Naive B cell (primary cell): ENCODE results near the gene ABCC8. TPM values are rescaled to one million over a fixed set of nuclear protein-coding genes. Genes with fewer than 3 reads are reported as not detected.

Source experiments
- ATAC-seq, 2 donors: fragments of 150-1000 bp; cut with Tn5 transposase; 2 replicates each; pipeline ENCODE4 v1.10.0; 2021; ENCODE audit warnings: low read depth in 2 of 2, mild to moderate bottlenecking in 2 of 2, moderate library complexity in 2 of 2
- DNase-seq: peaks from one replicate; pipeline ENCODE4 v3.0.0; 2022
- H3K27ac Mint-ChIP-seq, 6 donors: one replicate each; pipeline ENCODE4 v1.8.0; 2020 to 2022; ENCODE audit warnings: mild to moderate bottlenecking in 6 of 6, mixed read lengths in 6 of 6, moderate library complexity in 5 of 6, inconsistent platforms in 2 of 6
- H3K27me3 Mint-ChIP-seq, 3 donors: one replicate each; pipeline ENCODE4 v1.8.0; 2021 to 2022; ENCODE audit warnings: mixed read lengths in 3 of 3, mild to moderate bottlenecking in 1 of 3
- H3K36me3 Mint-ChIP-seq, 2 donors: one replicate each; pipeline ENCODE4 v1.8.0; 2020 to 2022; ENCODE audit warnings: mixed read lengths in 2 of 2, inconsistent platforms in 1 of 2, mild to moderate bottlenecking in 1 of 2
- H3K4me1 Mint-ChIP-seq, 3 donors: one replicate each; pipeline ENCODE4 v1.8.0; 2020 to 2022; ENCODE audit warnings: mixed read lengths in 3 of 3, inconsistent platforms in 1 of 3, mild to moderate bottlenecking in 1 of 3, moderate library complexity in 1 of 3
- H3K4me3 Mint-ChIP-seq, 8 donors: one replicate each; pipeline ENCODE4 v1.8.0; 2020 to 2022; ENCODE audit warnings: mild to moderate bottlenecking in 8 of 8, mixed read lengths in 8 of 8, moderate library complexity in 8 of 8, inconsistent platforms in 2 of 8
- H3K9me3 Mint-ChIP-seq, 7 donors: one replicate each; pipeline ENCODE4 v1.8.0; 2020 to 2022; ENCODE audit warnings: mixed read lengths in 7 of 7, mild to moderate bottlenecking in 5 of 7, inconsistent platforms in 2 of 7, moderate library complexity in 1 of 7
- polyA plus RNA-seq, 6 donors: library from polyadenylated mRNA; unstranded; fragments of 300-500 nt; fragmentation: Illumina TruSeq; gene quantifications; one replicate each; pipeline ENCODE4 v1.2.3, GENCODE V29; 2021; ENCODE audit warnings: low read depth in 6 of 6

Gene ABCC8
- polyA plus RNA-seq, 6 donors from 2014 or later = not detected

DNA sequence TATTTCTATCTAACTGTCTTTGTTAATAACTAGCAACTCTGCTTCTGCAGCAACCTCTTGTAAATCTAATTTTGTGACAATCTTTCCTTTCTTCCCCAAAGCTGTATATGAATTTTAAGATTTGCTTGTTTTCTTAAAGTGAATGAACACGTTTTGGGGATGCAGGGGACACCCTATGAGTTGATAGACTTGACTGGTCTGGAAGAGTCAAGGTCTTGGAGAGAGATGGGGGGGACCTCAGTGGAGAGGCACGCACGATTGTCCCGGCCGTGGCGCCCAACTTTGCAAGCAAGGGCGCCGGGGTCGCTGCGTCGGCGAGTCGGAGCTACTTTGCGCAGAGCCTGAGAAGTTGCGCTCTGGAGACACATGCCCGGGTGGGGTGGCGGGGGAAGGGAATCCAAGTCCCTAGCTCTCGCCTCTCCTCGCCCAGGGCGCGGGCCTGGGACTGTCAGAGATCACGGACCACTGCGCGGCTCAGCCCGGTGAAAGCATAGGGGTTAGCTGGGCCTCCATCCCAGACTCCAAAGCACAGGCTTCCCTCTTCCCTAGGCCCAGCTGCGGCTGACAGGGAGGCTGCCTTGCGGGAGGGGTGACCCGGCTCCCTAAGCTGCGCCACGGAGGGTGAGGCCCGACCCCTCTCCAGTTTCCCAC, 854 bp downstream of the ABCC8 start:
- Mint-ChIP-seq H3K4me1 (peaks cover 0 to 4% (median 2%) of the 10 kb centered on the region in 3 donors), H3K27ac (no peak overlapping the region), H3K9me3 (peaks cover 0 to 2% (median 0%) of the 10 kb centered on the region in 7 donors), H3K36me3 (no peaks in the 10 kb centered on the region), H3K4me3 (peak overlapping the region in 4 of 8 donors; percentile 17 to 54 (median 37)), H3K27me3 (peaks cover 48 to 89% (median 73%) of the 10 kb centered on the region in 3 donors)
- DNase-seq = no peak
- no peak for ATAC-seq

DNA sequence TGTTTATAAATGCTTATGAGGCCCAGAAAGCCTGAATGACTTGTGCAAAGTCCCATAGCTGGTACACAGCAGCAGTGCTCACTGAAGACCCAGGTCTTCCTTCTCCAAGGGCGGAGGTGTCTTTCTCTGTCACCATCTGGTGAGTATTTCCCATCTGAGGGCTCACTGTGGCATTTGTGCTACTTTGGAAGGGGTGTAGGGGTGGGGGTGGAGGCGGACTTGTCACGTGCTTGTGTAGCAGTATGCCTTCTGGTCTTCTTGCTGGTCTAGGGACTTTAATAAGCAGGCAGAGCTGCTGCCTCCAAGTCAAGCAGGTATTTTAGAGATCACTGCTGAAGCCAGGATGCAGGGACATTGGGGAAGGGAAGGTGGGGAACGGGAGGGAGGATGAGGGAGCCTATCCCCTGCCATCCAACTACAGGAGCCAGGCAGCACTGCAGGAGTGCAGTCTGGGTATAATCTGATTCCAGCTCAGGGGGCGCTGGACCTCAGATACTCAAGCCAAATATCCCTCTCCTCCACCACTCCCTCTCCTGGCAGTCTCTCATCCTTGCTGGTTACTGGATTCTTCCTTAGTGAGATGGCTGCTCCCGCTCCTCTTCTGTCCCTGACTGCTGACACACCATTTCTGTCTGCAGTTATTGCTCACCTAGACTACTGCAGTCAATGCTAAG, 3.4 kb downstream of the ABCC8 start:
- H3K27ac Mint-ChIP-seq = no peak overlapping the region
- no peak for DNase-seq
- H3K27me3 Mint-ChIP-seq = peaks cover 32 to 67% (median 60%) of the 10 kb centered on the region in 3 donors

DNA sequence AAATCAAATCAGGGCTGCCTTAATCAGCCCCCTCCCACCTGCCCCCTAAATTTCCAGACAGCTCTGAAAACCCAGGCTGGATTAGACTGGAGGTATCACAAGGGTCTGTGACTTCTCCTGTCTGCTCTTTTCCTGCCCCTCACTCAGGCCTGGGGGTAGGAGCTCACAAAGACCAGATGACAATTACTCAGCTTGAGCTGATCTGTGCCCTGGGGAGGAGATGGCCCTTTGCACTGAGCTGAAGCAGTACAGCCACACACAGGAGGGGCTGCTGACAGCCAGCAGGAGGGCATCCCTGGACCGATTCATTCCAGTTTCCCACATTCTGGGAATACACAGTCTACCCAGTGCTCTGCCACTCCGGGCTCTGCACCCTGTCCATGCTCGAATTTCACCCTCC, 4.2 kb downstream of the ABCC8 start:
- Mint-ChIP-seq H3K27ac (no peak overlapping the region), H3K36me3 (no peaks in the 10 kb centered on the region), H3K27me3 (peaks cover 25 to 60% (median 56%) of the 10 kb centered on the region in 3 donors), H3K4me3 (no peak overlapping the region), H3K4me1 (peaks cover 0 to 4% (median 2%) of the 10 kb centered on the region in 3 donors), H3K9me3 (peaks cover 0 to 5% (median 0%) of the 10 kb centered on the region in 7 donors)
- DNase-seq (no peak), ATAC-seq (no peak)

More for the DNA sequence above, 3.4 kb downstream of the ABCC8 start:
- Mint-ChIP-seq H3K4me1 (peaks cover 0 to 4% (median 2%) of the 10 kb centered on the region in 3 donors), H3K36me3 (no peaks in the 10 kb centered on the region), H3K4me3 (no peak overlapping the region), H3K9me3 (peaks cover 0 to 5% (median 0%) of the 10 kb centered on the region in 7 donors)
- ATAC-seq = no peak

DNA sequence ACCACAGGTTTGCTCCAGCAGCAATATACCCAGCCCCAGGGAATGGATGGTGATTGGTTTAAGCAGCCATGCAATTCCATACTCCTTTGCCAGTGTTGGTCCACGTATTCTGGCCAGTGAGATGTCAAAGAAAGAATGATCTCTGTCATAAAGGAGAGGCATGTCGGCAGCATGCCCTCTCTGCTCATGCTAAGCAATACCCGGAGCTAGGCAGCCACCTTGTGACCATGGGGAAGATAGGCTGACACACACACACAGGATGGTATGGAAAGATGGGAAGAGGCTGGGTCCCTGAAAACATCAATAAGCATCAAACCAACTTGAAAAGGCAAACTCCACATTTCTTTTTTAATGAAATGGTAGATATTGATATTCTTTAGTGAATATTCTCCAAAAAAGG, 5.1 kb downstream of the ABCC8 start:
- peaks cover 23 to 52% (median 50%) of the 10 kb centered on the region in 3 donors for H3K27me3 Mint-ChIP-seq
- no peak for ATAC-seq

DNA sequence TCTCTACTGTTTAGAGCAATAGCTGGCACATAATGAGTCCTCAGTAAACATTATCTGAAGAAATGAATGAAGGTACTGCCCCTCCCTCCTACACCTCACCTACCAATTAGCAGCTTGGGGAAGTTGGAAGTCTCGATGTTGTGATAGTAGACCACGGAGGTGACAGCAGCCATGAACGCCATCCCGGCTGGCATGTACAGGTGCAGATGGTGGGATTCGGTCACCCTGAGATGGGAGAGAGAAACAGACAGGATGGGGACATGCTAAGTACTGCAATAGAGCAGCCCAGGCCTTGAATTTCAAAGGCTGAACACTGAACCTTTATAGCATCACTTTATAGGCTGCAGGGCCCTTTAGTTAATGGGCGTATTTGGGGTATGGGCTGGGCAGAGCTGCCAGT, 6.6 kb downstream of the ABCC8 start:
- peaks cover 0 to 5% (median 0%) of the 10 kb centered on the region in 7 donors for H3K9me3 Mint-ChIP-seq
- no peaks in the 10 kb centered on the region for H3K36me3 Mint-ChIP-seq
- H3K27me3 Mint-ChIP-seq = peaks cover 23 to 37% (median 35%) of the 10 kb centered on the region in 3 donors
- H3K4me1 Mint-ChIP-seq = no peaks in the 10 kb centered on the region
- ATAC-seq = no peak
- H3K27ac Mint-ChIP-seq = no peak overlapping the region
- H3K4me3 Mint-ChIP-seq = no peak overlapping the region
- DNase-seq = no peak

More for the DNA sequence above, 5.1 kb downstream of the ABCC8 start:
- Mint-ChIP-seq H3K27ac (no peak overlapping the region), H3K4me1 (peaks cover 0 to 4% (median 2%) of the 10 kb centered on the region in 3 donors), H3K9me3 (peaks cover 0 to 5% (median 0%) of the 10 kb centered on the region in 7 donors), H3K4me3 (no peak overlapping the region), H3K36me3 (no peaks in the 10 kb centered on the region)
- no peak for DNase-seq

DNA sequence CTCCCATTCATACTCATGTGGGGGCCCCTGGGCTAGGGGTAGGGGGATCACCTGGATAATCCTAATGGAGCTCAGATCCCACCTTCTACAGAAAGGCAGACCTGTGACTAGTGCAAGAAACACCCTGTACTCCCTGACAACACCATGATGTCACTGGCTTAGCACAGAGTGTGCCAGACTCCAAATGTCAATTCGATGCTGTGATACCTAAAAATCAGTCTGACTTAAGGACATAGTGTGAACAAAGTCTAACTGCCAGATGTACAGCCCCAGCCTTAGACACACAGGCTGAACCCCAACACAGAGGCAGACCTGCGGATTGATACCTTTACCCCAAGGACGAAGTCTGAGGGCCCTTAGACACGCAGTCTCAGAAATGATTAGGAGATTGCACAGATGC, 8.5 kb downstream of the ABCC8 start:
- no peak for DNase-seq
- no peaks in the 10 kb centered on the region for H3K4me1 Mint-ChIP-seq
- H3K4me3 Mint-ChIP-seq = no peak overlapping the region
- no peaks in the 10 kb centered on the region for H3K36me3 Mint-ChIP-seq
- ATAC-seq = no peak
- peaks cover 0 to 5% (median 0%) of the 10 kb centered on the region in 7 donors for H3K9me3 Mint-ChIP-seq
- no peak overlapping the region for H3K27ac Mint-ChIP-seq
- H3K27me3 Mint-ChIP-seq = peaks cover 7 to 19% (median 17%) of the 10 kb centered on the region in 3 donors

DNA sequence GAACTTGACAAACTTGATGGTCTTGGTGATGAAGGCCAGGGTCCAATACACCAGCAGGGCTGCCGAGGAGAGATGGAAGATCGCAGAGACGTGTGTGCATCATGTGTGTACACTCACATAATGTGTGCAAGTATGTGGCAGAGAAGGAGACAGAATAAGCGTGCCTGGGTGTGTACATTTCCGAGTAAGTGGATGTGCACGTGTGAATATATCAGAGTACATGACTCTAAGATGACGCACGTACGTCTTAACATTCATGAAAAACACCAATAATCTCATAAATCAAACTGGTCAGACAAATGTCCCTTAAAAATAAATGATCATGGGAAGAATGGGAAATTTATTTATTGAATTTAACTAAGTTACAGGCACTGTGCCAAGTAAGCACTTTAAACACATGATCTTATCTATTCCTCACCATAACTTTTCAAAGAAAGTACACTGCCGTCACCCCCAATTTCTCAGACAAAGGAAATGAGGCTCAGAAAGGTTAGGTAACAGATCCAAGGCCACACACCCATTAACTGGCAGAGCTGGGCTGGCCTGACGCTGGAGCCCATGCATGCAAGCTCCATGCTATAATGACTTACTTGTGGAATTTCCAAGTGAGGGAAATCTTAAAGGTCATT, 13.0 kb downstream of the ABCC8 start:
- peaks cover 0 to 2% (median 0%) of the 10 kb centered on the region in 7 donors for H3K9me3 Mint-ChIP-seq
- H3K27ac Mint-ChIP-seq = no peak overlapping the region
- no peaks in the 10 kb centered on the region for H3K4me1 Mint-ChIP-seq
- no peaks in the 10 kb centered on the region for H3K36me3 Mint-ChIP-seq
- ATAC-seq = no peak
- H3K27me3 Mint-ChIP-seq = peaks cover 0 to 11% (median 7%) of the 10 kb centered on the region in 3 donors
- no peak for DNase-seq
- no peak overlapping the region for H3K4me3 Mint-ChIP-seq

DNA sequence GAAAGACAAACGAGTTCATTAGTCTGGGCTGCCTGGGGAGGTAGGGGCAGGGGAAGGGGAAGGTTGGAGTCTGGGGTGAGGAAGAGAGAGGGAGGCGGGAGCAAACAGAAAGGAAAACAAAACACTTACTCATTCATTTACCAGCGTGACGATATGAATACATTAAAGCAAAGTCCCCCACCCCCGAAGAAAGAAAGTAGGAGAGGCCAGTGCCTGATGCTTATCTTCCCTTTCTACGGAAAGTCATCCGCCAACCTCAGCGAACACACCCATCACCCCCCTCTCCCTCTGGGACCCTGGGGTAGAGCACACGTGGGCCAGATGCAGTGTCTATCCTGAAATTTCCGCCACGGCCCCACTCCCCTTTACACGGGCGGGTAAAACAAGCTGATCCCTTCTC, 13.7 kb downstream of the ABCC8 start:
- H3K27me3 Mint-ChIP-seq = peaks cover 0 to 11% (median 7%) of the 10 kb centered on the region in 3 donors
- peaks cover 0 to 2% (median 0%) of the 10 kb centered on the region in 7 donors for H3K9me3 Mint-ChIP-seq

DNA sequence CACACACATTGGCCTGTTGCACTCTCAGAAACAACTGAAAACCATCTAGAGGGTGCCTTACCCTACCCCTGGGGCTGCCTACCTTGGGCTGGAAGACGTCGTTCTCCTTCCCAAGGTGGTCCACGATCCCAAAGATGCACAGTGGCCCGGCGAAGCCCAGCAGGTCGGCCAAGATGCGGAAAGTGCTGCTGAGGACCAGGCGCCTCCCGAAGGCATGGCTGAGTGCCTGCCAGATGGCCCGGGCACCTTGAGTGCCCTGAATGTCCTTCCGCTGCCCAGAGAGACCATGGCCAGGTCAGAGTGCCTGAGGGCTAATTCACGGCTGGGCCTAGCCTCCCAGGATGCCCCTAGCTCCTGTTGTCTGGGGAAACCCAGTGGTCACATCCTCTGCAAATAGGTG, 16.2 kb downstream of the ABCC8 start:
- ATAC-seq (no peak), DNase-seq (no peak)
- Mint-ChIP-seq H3K27me3 (peaks cover 11 to 15% (median 14%) of the 10 kb centered on the region in 3 donors), H3K27ac (no peak overlapping the region), H3K36me3 (no peaks in the 10 kb centered on the region), H3K4me3 (no peak overlapping the region), H3K4me1 (no peaks in the 10 kb centered on the region), H3K9me3 (peaks cover 0 to 2% (median 0%) of the 10 kb centered on the region in 7 donors)

More for the DNA sequence above, 13.7 kb downstream of the ABCC8 start:
- Mint-ChIP-seq H3K4me3 (no peak overlapping the region), H3K4me1 (no peaks in the 10 kb centered on the region), H3K27ac (peak overlapping the region in 1 of 6 donors; percentile 17), H3K36me3 (no peaks in the 10 kb centered on the region)
- no peak for DNase-seq
- no peak for ATAC-seq

DNA sequence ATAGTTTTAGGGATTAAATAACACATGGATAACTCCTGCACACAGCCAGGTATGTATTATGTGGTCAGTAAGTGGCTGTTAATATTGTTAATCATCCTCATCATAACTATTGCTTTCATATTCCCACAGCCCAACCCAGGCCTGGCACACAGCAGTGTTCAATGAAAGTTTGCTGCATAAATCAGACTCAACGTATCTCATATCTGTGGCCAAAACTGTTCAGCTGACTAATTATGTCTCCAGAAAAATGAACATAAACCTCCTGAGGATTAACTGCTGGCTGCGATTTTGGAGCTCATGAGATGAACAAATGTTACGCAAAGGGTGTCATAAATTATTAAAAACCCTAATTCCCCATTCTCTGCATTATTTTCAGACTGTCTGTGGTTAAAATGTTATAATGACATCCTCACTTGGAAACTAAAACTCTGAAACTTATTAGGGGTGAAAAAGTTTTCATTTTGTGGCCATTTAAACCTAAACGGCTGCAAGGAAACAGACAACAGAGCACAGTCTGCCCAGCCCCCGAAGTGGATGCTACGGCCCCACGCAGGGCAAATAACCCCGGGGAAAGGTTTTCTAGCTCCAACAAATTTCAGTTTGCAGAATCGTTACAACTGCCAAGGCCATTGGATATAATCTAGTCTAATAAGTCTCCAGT, 17.3 kb downstream of the ABCC8 start:
- no peak overlapping the region for H3K27ac Mint-ChIP-seq
- no peak overlapping the region for H3K4me3 Mint-ChIP-seq
- DNase-seq (no peak), ATAC-seq (no peak)
- H3K9me3 Mint-ChIP-seq = peaks cover 0 to 2% (median 0%) of the 10 kb centered on the region in 7 donors
- H3K27me3 Mint-ChIP-seq = peaks cover 8 to 17% (median 14%) of the 10 kb centered on the region in 3 donors
- H3K36me3 Mint-ChIP-seq = no peaks in the 10 kb centered on the region
- no peaks in the 10 kb centered on the region for H3K4me1 Mint-ChIP-seq

DNA sequence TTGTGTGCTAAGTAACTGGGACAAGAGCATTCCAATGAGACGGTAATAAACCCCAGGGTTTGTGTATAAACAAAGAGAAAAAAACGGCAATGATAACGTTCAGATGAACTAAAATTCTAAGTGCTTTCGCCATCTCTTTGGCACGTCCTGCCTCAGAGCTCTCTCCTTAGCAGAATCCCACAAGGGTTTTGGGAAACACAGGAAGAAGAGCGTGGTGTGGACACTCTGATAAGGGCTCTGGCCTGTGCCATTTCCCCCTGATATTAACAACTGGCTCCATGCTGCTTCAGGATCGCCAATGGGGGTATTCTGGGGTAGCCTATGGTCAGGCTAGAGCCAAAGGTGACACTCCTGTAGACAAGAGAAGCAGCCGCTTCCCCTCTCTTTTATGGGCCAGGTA, 18.4 kb downstream of the ABCC8 start:
- H3K4me1 Mint-ChIP-seq = no peaks in the 10 kb centered on the region
- ATAC-seq = no peak
- peaks cover 0 to 2% (median 0%) of the 10 kb centered on the region in 7 donors for H3K9me3 Mint-ChIP-seq
- H3K36me3 Mint-ChIP-seq = no peaks in the 10 kb centered on the region
- H3K4me3 Mint-ChIP-seq = no peak overlapping the region
- no peak for DNase-seq
- H3K27ac Mint-ChIP-seq = no peak overlapping the region
- peaks cover 8 to 21% (median 14%) of the 10 kb centered on the region in 3 donors for H3K27me3 Mint-ChIP-seq

DNA sequence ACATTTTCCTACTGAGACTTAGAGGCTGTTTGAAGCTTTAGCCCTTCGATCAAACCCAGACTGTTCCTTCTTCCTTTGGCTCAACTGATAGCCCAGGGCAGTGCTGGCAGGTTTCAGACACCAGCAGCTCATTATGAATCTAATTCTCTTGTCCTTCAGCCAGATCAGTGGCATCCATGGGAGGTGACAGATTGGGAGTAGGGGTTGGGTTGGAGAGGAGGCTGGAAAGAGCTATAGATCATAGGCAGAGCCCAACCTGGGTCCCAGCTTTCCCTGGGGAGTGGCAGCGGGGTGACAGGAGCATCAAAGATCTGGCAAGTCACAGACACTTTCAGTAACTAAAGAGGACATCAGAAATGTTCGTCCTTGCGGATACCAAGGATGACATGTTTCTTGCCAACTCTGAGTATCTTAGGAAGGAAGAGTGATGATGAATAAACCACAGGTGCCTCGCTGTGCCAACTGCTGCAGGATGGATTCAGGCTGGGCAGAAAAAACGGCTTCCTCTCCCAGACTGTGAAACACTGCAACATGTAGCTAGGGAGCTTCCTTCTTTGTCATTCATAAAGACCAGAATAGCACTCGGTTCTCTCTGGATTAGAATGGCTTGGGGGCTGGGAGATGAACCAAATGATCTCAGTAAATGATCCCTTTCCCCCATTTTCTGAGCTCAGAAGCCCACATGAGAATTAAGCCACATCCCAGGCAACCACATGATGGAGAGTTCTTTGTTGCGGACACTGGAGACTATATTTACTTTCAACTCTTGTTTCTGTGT, 19.1 kb downstream of the ABCC8 start:
- peaks cover 0 to 2% (median 0%) of the 10 kb centered on the region in 7 donors for H3K9me3 Mint-ChIP-seq
- no peaks in the 10 kb centered on the region for H3K36me3 Mint-ChIP-seq

More for the DNA sequence above, 19.1 kb downstream of the ABCC8 start:
- no peaks in the 10 kb centered on the region for H3K4me1 Mint-ChIP-seq
- no peak for DNase-seq
- H3K27me3 Mint-ChIP-seq = peaks cover 7 to 21% (median 15%) of the 10 kb centered on the region in 3 donors
- no peak for ATAC-seq
- H3K4me3 Mint-ChIP-seq = peak overlapping the region in 1 of 8 donors; percentile 23
- H3K27ac Mint-ChIP-seq = no peak overlapping the region
